Activated naive CD8-positive, alpha-beta T cell treated with anti-CD3 and anti-CD28 coated beads, Interleukin-2, amount 50 U/mL, for 24 hours (primary cell): ENCODE results near the gene CEACAM16.
"Not testable (repeated sequence)": the region's sequence is repeated elsewhere in the genome, so short reads cannot be mapped to it uniquely, and the experiment has no call there.

ENCODE experiments used
- ATAC-seq: fragments of 150-1000 bp; cut with Tn5 transposase; one replicate; pipeline ENCODE4 v1.10.0; 2021
- DNase-seq: peaks from one replicate; pipeline ENCODE4 v3.0.0; 2021
- H3K27ac Mint-ChIP-seq: one replicate; pipeline ENCODE4 v1.8.0; 2021; ENCODE audit warnings: mild to moderate bottlenecking, mixed read lengths
- H3K27me3 Mint-ChIP-seq: one replicate; pipeline ENCODE4 v1.8.0; 2021; ENCODE audit warnings: mixed read lengths
- H3K36me3 Mint-ChIP-seq: one replicate; pipeline ENCODE4 v1.8.0; 2021; ENCODE audit warnings: low read depth, mixed read lengths
- H3K4me1 Mint-ChIP-seq: one replicate; pipeline ENCODE4 v1.8.0; 2021; ENCODE audit warnings: mixed read lengths
- H3K4me3 Mint-ChIP-seq: one replicate; pipeline ENCODE4 v1.8.0; 2021; ENCODE audit warnings: mild to moderate bottlenecking, moderate library complexity, mixed read lengths
- H3K9me3 Mint-ChIP-seq: one replicate; pipeline ENCODE4 v1.8.0; 2021; ENCODE audit warnings: mixed read lengths

Gene CEACAM16

DNA sequence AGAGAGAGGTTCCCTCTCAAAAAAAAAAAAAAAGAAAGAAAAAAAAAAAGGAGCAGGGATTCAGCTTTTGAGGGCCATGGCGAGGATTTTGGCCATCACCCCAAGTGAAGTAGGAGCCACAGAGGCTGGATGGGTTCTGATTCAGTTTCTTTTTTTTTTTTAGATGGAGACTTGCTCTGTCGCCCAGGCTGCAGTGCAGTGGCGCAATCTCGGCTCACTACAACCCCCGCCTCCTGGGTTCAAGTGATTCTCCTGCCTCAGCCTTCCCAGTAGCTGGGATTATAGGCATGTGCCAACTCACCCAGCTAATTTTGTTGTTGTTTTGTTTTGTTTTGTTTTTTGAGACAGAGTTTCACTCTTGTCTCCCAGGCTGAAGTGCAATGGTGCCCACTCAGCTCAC is 22.4 kb downstream of the CEACAM16 start:
- not testable (repeated sequence) for H3K27me3 Mint-ChIP-seq, H3K4me3 Mint-ChIP-seq, H3K27ac Mint-ChIP-seq, H3K36me3 Mint-ChIP-seq, H3K9me3 Mint-ChIP-seq, ATAC-seq, DNase-seq
- H3K4me1 Mint-ChIP-seq = peaks cover 35% of the 10 kb centered on the region

DNA sequence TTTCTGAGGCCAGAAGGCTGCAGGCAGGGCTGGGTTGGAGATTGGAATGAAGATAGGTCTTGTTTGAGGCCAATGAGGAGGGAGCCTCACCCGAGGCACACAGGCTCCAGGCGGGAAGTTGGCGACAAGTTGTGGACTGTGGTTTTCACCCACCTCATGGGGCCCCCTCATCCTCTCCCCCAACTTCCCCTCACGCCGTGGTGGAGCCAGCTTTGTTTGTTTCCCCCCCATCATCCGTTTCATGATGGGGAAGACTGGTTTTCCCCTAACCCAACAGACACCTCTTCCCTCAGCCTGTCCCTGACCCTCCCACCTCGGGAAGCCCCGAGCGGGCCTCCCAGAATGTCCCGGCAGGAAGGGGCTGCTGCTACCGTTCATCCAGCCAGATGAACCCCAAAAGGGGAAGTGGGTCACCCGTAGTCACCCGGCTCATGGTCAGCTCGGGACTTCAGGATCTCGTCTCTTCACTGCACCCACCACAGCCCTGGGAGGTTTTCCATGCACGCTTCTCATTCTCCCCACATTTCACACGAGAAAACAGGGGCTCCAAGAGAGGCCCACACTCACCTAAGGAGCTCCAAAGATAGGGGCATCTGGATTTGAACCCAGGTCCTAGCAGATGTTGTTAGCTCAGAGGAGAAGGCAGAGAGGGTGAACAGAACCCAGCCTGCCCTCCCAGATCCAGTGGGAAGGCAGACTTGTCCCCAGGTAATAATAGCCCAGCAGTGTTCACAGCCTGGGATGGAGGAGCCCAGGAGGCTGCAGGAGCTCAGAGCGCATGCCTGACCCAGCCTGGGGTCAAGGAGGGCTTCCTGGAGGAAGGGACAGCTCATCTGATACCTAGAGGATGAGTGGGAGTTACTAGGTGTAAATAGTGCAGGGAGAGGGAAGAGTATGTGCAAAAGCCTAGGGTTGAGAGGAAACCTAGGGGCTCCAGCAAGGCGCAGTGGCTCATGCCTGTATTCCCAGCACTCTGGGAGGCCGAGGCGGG is 23.5 kb downstream of the CEACAM16 start:
- H3K36me3 Mint-ChIP-seq = no peaks in the 10 kb centered on the region

DNA sequence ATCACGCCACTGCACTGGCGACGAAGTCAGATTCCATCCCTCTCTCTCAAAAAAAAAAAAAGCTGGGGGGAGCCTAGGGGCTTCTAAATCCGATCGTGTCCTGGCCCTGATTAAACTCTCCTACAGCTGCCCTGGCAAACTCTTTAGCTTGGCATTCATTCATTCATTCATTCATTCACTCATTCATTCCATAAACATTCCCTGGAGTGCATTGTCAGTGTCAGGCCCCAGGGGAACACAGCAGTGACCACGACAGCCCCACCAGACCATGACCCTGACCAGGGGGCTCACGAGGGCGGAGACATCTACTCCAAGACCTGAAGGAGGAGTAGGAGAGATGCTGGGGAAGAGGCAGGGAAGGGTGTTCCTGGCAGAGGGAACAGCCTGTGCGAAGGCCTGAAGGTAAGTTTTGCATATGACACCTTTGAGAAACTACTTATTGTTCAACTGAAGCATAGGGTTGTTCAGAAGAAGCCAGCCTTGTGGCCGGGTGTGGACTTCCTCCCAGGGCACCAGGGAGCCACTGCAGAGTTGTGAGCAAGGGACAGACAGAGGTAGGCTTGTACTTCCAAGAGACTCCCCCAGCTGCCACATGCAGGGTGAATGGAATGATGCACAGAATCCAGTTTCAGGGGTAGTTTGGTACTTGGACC is 24.5 kb downstream of the CEACAM16 start:
- peaks cover 40% of the 10 kb centered on the region for H3K4me1 Mint-ChIP-seq
- no peak overlapping the region for H3K27ac Mint-ChIP-seq
- no peaks in the 10 kb centered on the region for H3K9me3 Mint-ChIP-seq
- peaks cover 2% of the 10 kb centered on the region for H3K27me3 Mint-ChIP-seq
- DNase-seq = no peak
- ATAC-seq = peak; percentile 30
- no peak overlapping the region for H3K4me3 Mint-ChIP-seq
- H3K36me3 Mint-ChIP-seq = no peaks in the 10 kb centered on the region

More for the DNA sequence above, 23.5 kb downstream of the CEACAM16 start:
- peaks cover 4% of the 10 kb centered on the region for H3K27me3 Mint-ChIP-seq
- H3K27ac Mint-ChIP-seq = no peak overlapping the region
- DNase-seq (peak; percentile 35), ATAC-seq (peak; percentile 41)
- no peaks in the 10 kb centered on the region for H3K9me3 Mint-ChIP-seq
- no peak overlapping the region for H3K4me3 Mint-ChIP-seq
- H3K4me1 Mint-ChIP-seq = peaks cover 35% of the 10 kb centered on the region

DNA sequence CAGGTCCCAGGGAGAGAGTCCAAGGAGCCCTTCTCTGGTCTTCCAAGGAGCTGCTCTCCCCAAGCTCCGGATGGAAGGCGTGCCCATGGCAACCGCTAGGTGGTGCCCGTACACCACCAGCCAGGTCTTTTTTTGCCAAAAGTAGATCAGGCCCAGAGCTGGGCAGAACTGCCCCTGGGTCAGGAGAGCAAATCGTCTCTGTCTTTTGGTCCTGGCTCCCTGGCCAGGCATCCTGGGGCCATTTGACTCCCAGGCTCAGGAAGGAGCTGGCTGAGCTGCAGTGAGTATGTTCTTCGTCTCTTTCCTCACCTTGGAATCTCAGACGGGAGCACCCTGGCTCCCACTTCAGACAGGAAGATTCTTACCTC is 25.0 kb downstream of the CEACAM16 start:
- H3K4me1 Mint-ChIP-seq = peaks cover 40% of the 10 kb centered on the region
- peaks cover 2% of the 10 kb centered on the region for H3K27me3 Mint-ChIP-seq
- H3K27ac Mint-ChIP-seq = no peak overlapping the region
- H3K4me3 Mint-ChIP-seq = no peak overlapping the region
- ATAC-seq (peak; percentile 84), DNase-seq (peak; percentile 79)
- no peaks in the 10 kb centered on the region for H3K9me3 Mint-ChIP-seq
- H3K36me3 Mint-ChIP-seq = no peaks in the 10 kb centered on the region

- no peak for ATAC-seq
- H3K4me1 Mint-ChIP-seq = peaks cover 42% of the 10 kb centered on the region
- H3K27ac Mint-ChIP-seq = no peak overlapping the region
- no peak overlapping the region for H3K4me3 Mint-ChIP-seq
- H3K9me3 Mint-ChIP-seq = no peaks in the 10 kb centered on the region
- H3K27me3 Mint-ChIP-seq = peaks cover 2% of the 10 kb centered on the region
- no peak for DNase-seq
- H3K36me3 Mint-ChIP-seq = no peaks in the 10 kb centered on the region
Observed at GRCh38 chr19:44725251-44725650, 26.3 kb downstream of the CEACAM16 start.

GRCh38 chr19:44725684-44726083 is 26.7 kb downstream of the CEACAM16 start:
- DNase-seq (no peak), ATAC-seq (no peak)
- peaks cover 2% of the 10 kb centered on the region for H3K27me3 Mint-ChIP-seq
- peaks cover 42% of the 10 kb centered on the region for H3K4me1 Mint-ChIP-seq
- no peak overlapping the region for H3K4me3 Mint-ChIP-seq
- no peaks in the 10 kb centered on the region for H3K36me3 Mint-ChIP-seq
- H3K27ac Mint-ChIP-seq = no peak overlapping the region
- H3K9me3 Mint-ChIP-seq = no peaks in the 10 kb centered on the region

GRCh38 chr19:44726465-44726864 is 27.5 kb downstream of the CEACAM16 start:
- Mint-ChIP-seq H3K27me3 (peaks cover 2% of the 10 kb centered on the region), H3K4me1 (peaks cover 37% of the 10 kb centered on the region), H3K4me3 (no peak overlapping the region), H3K36me3 (no peaks in the 10 kb centered on the region), H3K9me3 (no peaks in the 10 kb centered on the region), H3K27ac (no peak overlapping the region)
- ATAC-seq = no peak
- no peak for DNase-seq

- peaks cover 2% of the 10 kb centered on the region for H3K27me3 Mint-ChIP-seq
- H3K9me3 Mint-ChIP-seq = no peaks in the 10 kb centered on the region
- DNase-seq = no peak
- H3K4me3 Mint-ChIP-seq = no peak overlapping the region
- H3K27ac Mint-ChIP-seq = no peak overlapping the region
- H3K4me1 Mint-ChIP-seq = peaks cover 24% of the 10 kb centered on the region
- H3K36me3 Mint-ChIP-seq = no peaks in the 10 kb centered on the region
- no peak for ATAC-seq
Observed at GRCh38 chr19:44728178-44728577, 29.2 kb downstream of the CEACAM16 start.

DNA sequence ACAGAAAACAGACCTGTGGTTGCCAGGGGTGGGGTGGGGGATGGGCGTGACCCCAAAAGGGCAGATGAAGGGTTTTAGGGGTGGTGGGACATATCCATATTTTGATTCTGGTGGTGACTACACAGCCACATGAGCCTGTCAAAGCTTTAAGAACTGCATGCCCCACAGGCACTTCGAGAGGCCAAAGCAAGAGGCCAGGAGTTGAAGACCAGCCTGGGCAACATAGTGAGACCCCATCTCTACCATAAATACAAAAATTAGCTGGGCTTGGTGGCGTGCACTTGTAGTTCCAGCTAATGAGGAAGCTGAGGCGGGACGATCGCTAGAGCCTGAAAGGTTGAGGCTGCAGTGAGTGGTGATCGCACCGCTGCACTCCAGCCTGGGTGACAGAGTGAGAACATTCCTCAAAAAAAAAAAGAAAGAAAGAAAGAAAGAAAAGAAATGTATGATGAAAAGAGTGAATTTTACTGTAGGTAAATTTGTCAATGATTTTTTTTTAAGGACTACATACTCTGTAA is 30.6 kb downstream of the CEACAM16 start:
- no peak overlapping the region for H3K27ac Mint-ChIP-seq
- no peaks in the 10 kb centered on the region for H3K36me3 Mint-ChIP-seq
- ATAC-seq (no peak), DNase-seq (no peak)
- peaks cover 2% of the 10 kb centered on the region for H3K27me3 Mint-ChIP-seq
- H3K4me1 Mint-ChIP-seq = peaks cover 11% of the 10 kb centered on the region
- no peaks in the 10 kb centered on the region for H3K9me3 Mint-ChIP-seq
- peak overlapping the region; percentile 14 for H3K4me3 Mint-ChIP-seq

- DNase-seq = no peak
- Mint-ChIP-seq H3K36me3 (no peaks in the 10 kb centered on the region), H3K9me3 (no peaks in the 10 kb centered on the region), H3K27ac (no peak overlapping the region), H3K4me1 (peaks cover 12% of the 10 kb centered on the region), H3K4me3 (no peak overlapping the region), H3K27me3 (no peaks in the 10 kb centered on the region)
- no peak for ATAC-seq
Observed at GRCh38 chr19:44731081-44731480, 32.1 kb downstream of the CEACAM16 start.

- no peak overlapping the region for H3K27ac Mint-ChIP-seq
- H3K27me3 Mint-ChIP-seq = no peaks in the 10 kb centered on the region
- DNase-seq = no peak
- no peak for ATAC-seq
- H3K4me1 Mint-ChIP-seq = peaks cover 12% of the 10 kb centered on the region
- H3K9me3 Mint-ChIP-seq = no peaks in the 10 kb centered on the region
- H3K4me3 Mint-ChIP-seq = no peak overlapping the region
- H3K36me3 Mint-ChIP-seq = no peaks in the 10 kb centered on the region
Observed at GRCh38 chr19:44731622-44732021, 32.7 kb downstream of the CEACAM16 start.

GRCh38 chr19:44732235-44733014 is 33.5 kb downstream of the CEACAM16 start:
- Mint-ChIP-seq H3K36me3 (no peaks in the 10 kb centered on the region), H3K4me3 (no peak overlapping the region), H3K27ac (no peak overlapping the region), H3K4me1 (peaks cover 18% of the 10 kb centered on the region), H3K27me3 (no peaks in the 10 kb centered on the region), H3K9me3 (no peaks in the 10 kb centered on the region)
- DNase-seq (no peak), ATAC-seq (no peak)

DNA sequence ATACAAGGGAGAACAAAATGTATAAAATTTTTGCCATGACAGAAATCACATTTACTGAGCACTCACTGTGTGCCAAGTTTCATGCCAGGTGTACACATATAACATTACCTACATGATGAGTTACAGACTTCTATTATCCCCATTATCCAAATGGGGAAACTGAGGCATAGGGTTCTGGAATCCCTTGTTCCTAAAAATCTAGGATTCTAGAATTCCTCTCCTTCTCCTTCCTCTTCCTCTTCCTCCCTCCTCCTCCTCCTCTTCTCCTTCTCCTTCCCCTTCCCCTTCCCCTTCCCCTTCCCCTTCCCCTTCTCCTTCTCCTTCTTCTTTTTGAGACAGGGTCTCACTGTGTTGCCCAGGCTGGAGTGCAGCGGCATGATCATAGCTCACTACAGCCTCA is 35.4 kb downstream of the CEACAM16 start:
- Mint-ChIP-seq H3K4me3 (no peak overlapping the region), H3K4me1 (peaks cover 19% of the 10 kb centered on the region)
- no peak for ATAC-seq

DNA sequence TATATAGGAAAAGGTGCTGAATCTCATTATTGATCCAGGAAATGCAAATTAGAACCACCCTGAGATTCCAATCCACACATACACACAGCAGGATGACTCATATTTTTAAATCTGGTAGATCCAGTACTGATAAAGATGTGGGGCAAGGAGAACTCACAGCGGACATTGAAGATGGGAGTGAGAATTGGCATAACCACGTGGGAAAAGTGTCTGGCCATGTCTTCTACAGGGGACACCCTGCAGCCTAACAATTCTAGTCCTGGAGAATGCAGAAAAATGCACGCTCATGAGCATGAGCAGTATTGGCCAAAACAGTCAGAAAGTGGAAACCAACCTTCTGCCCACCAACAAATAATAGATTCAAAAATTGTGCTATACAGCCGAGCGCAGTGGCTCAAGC is 36.1 kb downstream of the CEACAM16 start:
- no peaks in the 10 kb centered on the region for H3K9me3 Mint-ChIP-seq
- H3K27me3 Mint-ChIP-seq = no peaks in the 10 kb centered on the region
- ATAC-seq (no peak), DNase-seq (no peak)
- H3K4me3 Mint-ChIP-seq = no peak overlapping the region
- peaks cover 17% of the 10 kb centered on the region for H3K4me1 Mint-ChIP-seq
- no peaks in the 10 kb centered on the region for H3K36me3 Mint-ChIP-seq
- H3K27ac Mint-ChIP-seq = no peak overlapping the region

More for the DNA sequence above, 35.4 kb downstream of the CEACAM16 start:
- Mint-ChIP-seq H3K36me3 (no peaks in the 10 kb centered on the region), H3K27me3 (no peaks in the 10 kb centered on the region), H3K9me3 (no peaks in the 10 kb centered on the region), H3K27ac (no peak overlapping the region)
- DNase-seq = no peak
